NCI-H1105 treated with DMSO at 0.1 percent for 48 hours (cell line): ENCODE data around the gene TFEB.

Experiments
- DNase-seq: peaks from one replicate; lab custom pipeline; 2025; lab: John Stamatoyannopoulos, UW

The TFEB gene

GRCh38 chr6:41722969-41723529 lies 12.4 kb downstream of the TFEB start:
- no peak for DNase-seq

GRCh38 chr6:41721414-41721813 lies 14.0 kb downstream of the TFEB start:
- no peak for DNase-seq

- DNase-seq = no peak
Measured at GRCh38 chr6:41720783-41721182, 14.6 kb downstream of the TFEB start.

GRCh38 chr6:41720262-41720620 lies 15.2 kb downstream of the TFEB start:
- no peak for DNase-seq

GRCh38 chr6:41719436-41720261 lies 15.8 kb downstream of the TFEB start:
- DNase-seq = no peak

GRCh38 chr6:41718828-41719227 lies 16.6 kb downstream of the TFEB start:
- no peak for DNase-seq

GRCh38 chr6:41717392-41717736 lies 18.0 kb downstream of the TFEB start:
- DNase-seq = no peak

GRCh38 chr6:41716516-41717391 lies 18.7 kb downstream of the TFEB start:
- no peak for DNase-seq

- no peak for DNase-seq
Measured at GRCh38 chr6:41715795-41716515, 19.5 kb downstream of the TFEB start.

- DNase-seq = no peak
Measured at GRCh38 chr6:41714556-41715273, 20.7 kb downstream of the TFEB start.

GRCh38 chr6:41713650-41714291 lies 21.6 kb downstream of the TFEB start:
- no peak for DNase-seq

- no peak for DNase-seq
Measured at GRCh38 chr6:41713159-41713649, 22.2 kb downstream of the TFEB start.

- DNase-seq = no peak
Measured at GRCh38 chr6:41712651-41713103, 22.7 kb downstream of the TFEB start.

GRCh38 chr6:41711323-41712038 lies 23.9 kb downstream of the TFEB start:
- no peak for DNase-seq

- no peak for DNase-seq
Measured at GRCh38 chr6:41709375-41709774, 26.0 kb downstream of the TFEB start.

- DNase-seq = no peak
Measured at GRCh38 chr6:41708856-41709255, 26.6 kb downstream of the TFEB start.

GRCh38 chr6:41707565-41708200 lies 27.7 kb downstream of the TFEB start:
- DNase-seq = no peak

GRCh38 chr6:41706876-41707564 lies 28.4 kb downstream of the TFEB start:
- no peak for DNase-seq
